SK-N-MC (cell line): ENCODE results near the gene TYSND1.

ENCODE experiments used
- EZH2 ChIP-seq: fragments of 200-600 bp; sonication (generic); IDR thresholded peaks from one replicate; pipeline ENCODE4 v1.6.1; 2017; ENCODE audit warnings: antibody characterized with exemption
- FOXP2 ChIP-seq: optimal IDR thresholded peaks from 2 replicates; pipeline ENCODE3; 2011; ENCODE audit warnings: mild to moderate bottlenecking, moderate library complexity; ENCODE audit not compliant: insufficient read depth; ENCODE audit errors: extremely low read length, control extremely low read depth
- POLR2AphosphoS5 ChIP-seq: IDR thresholded peaks from 2 replicates; pipeline ENCODE4 v1.6.1; 2012; ENCODE audit warnings: mild to moderate bottlenecking, low read depth, low read length, borderline replicate concordance

- TF ChIP-seq EZH2 (no peak), POLR2AphosphoS5 (no peak), FOXP2 (no peak)
Observed at GRCh38 chr10:70119197-70119596, 27.3 kb downstream of the TYSND1 start.
